K562 (cell line): Measurements from ENCODE around the gene RC3H2. TPM values are rescaled to one million over a fixed set of nuclear protein-coding genes. Genes with fewer than 3 reads are reported as not detected.

ENCODE experiments used
- ARID4B ChIP-seq: sonication (generic); formaldehyde crosslinking; IDR thresholded peaks from 2 replicates; pipeline ENCODE4 v1.8.0; 2022; ENCODE audit warnings: mild to moderate bottlenecking, missing genetic modification reagents
- IFI16 ChIP-seq: fragments of 250-450 bp; sonication (Bioruptor Pico); IDR thresholded peaks from 2 replicates; pipeline ENCODE4 v2.1.2; 2022; ENCODE audit warnings: mild to moderate bottlenecking, inconsistent platforms
- TCF7L2 ChIP-seq: fragments of 150-350 bp; IDR thresholded peaks from 2 replicates; pipeline ENCODE4 v1.6.1; 2016; ENCODE audit warnings: low read depth, mild to moderate bottlenecking, low read length, moderate library complexity
- ZNF518B ChIP-seq: fragments of 250-450 bp; sonication (Bioruptor Pico); IDR thresholded peaks from 2 replicates; pipeline ENCODE4 v1.5.0; 2021; ENCODE audit warnings: mild to moderate bottlenecking, moderate library complexity
- polyA plus RNA-seq, 8 experiments: library from polyadenylated mRNA; depleted of rRNA in 4 of 8; stranded (reverse) in 5 of 8; unstranded in 3 of 8; fragments of >200 nt; fragmentation: Nextera tagmentation in 2 of 8; fragmentation: Illumina TruSeq in 1 of 8; extraction: Ambion mirVana in 2 of 8; extraction: Trizol in 1 of 8; gene quantifications; 2 replicates each; pipeline versions ENCODE4 v1.2.1 to v1.2.3, GENCODE V29; 2011 to 2014; ENCODE audit warnings: inconsistent platforms in 1 of 8, missing spikeins in 1 of 8
- total RNA-seq, 7 experiments: library from RNA; depleted of rRNA in 6 of 7; stranded (reverse); fragments of >200 nt in 6 of 7; fragmentation: Illumina TruSeq in 2 of 7; extraction: Trizol in 2 of 7; gene quantifications; 2 replicates each; pipeline versions ENCODE4 v1.2.1 to v1.2.3, GENCODE V29; 2011 to 2021; ENCODE audit warnings: low replicate concordance in 1 of 7

The RC3H2 gene
- total and polyA plus RNA-seq, 9 of the 15 experiments (the other 6 are each of a cell fraction or from before 2014, with no cell fraction given): 5.6 to 35.4 (median 18.6) TPM

DNA sequence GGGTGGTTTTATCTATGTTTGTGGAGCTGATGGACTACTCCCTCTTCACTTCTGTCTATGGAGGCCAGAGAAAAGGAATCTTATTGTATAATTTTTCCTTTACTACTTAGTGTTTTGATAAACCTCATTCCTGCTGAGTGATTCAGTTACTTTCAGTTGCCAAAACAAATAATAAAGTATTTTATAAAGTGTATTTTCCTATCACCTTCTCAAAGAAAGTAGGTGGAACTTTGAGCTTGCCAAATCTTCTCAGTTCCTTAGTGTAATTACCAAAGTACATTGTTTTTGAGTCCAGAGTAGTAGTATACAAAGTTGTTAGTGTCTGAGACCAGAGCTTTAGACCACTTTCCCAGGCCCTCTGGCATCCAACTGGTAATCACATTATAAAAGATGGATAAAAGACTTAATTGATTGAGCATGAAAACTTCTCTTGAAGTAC is 49.1 kb upstream of the RC3H2 start (continued):
- TF ChIP-seq ARID4B (CRISPR knock-in tag) (no peak), IFI16 (CRISPR knock-in tag) (no peak), ZNF518B (CRISPR knock-in tag) (no peak), TCF7L2 (no peak)
